ENCODE data around the gene UBE2K.

UBE2K gene

DNA sequence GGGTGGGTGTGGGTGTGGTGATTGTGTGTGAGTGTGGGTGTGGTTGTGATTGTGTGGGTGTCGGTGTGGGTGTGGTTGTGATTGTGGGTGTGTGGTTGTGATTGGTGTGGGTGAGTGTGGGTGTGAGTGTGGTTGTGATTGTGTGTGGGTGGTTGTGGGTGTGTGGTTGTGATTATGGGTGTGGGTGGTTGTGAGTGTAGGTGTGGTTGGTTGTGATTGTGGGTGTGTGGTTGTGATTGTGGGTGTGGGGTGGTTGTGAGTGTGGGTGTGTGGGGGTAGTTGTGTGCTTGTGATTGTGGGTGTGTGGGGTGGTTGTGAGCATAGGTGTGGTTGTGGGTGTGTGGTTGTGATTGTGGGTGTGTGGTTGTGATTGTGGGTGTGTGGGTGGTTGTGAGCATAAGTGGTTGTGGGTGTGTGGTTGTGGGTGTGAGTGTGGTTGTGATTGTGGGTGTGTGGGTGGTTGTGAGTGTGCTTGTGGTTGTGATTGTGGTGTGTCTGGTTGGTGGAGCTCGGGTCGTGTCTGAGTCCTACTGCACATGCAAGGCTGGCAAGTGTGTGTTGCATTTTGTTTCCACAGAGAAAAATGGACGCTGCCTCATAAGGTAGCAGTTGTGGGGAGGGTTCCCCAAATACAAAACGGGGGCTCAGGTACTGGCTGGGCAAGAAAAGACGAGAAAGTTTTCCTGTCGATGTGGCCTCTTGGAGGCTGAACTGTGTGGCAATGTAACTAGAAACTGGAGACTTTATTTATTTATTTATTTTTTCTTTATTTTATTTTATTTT, 116.7 kb downstream of the UBE2K start:
- Histone ChIP-seq H3K36me3 (ENCODE audit: control insufficient read depth in 2 of 2, insufficient read depth in 1 of 2, low read length in 2 of 2) (no peaks in the 10 kb centered on the region), H3K4me3 (ENCODE audit: low read depth, low read length) (no peak overlapping the region), H3K9me3 (ENCODE audit: control insufficient read depth, insufficient read depth, low read depth, low read length) (no peaks in the 10 kb centered on the region), H3K4me1 (ENCODE audit: control insufficient read depth, insufficient read depth, low read length) (no peaks in the 10 kb centered on the region), H3K27ac (ENCODE audit: extremely low read depth, low read depth, low read length) (no peak overlapping the region)
- ChIA-PET CTCF (no interaction called here), POLR2A (no interaction called here)
- TF ChIP-seq ZNF114 (tag by site-specific recombination; IDR thresholded peaks at IDR 0.05) (no peak), HOXD13 (CRISPR knock-in tag; IDR thresholded peaks at IDR 0.05; ENCODE audit: borderline replicate concordance) (no peak), ZNF140 (tag by site-specific recombination; IDR thresholded peaks at IDR 0.05) (no peak; the same call in 1 of the 2 replicates), KLF10 (tag by site-specific recombination; IDR thresholded peaks at IDR 0.05) (no peak), ZNF704 (tag by site-specific recombination; IDR thresholded peaks at IDR 0.05) (no peak), ZNF366 (tag by site-specific recombination; conservative IDR thresholded peaks at IDR 0.05) (no peak), ZNF560 (tag by site-specific recombination; IDR thresholded peaks at IDR 0.05; ENCODE audit: borderline replicate concordance) (no peak), ZBTB48 (tag by site-specific recombination; IDR thresholded peaks at IDR 0.05) (no peak), ZNF133 (tag by site-specific recombination; IDR thresholded peaks at IDR 0.05) (no peak), SETDB1 (IDR thresholded peaks at IDR 0.05; ENCODE audit: insufficient read length, low read length) (no peak), ZSCAN18 (tag by site-specific recombination; IDR thresholded peaks at IDR 0.05) (no peak), ZNF521 (tag by site-specific recombination; IDR thresholded peaks at IDR 0.05) (no peak), BCL11A (tag by site-specific recombination; IDR thresholded peaks at IDR 0.05; ENCODE audit: low read depth) (no peak), ZNF155 (tag by site-specific recombination; IDR thresholded peaks at IDR 0.05) (no peak), ZNF768 (tag by site-specific recombination; IDR thresholded peaks at IDR 0.05) (no peak), ZNF658 (tag by site-specific recombination; IDR thresholded peaks at IDR 0.05) (no peak), ZNF157 (tag by site-specific recombination; IDR thresholded peaks at IDR 0.05) (no peak), ZNF280D (tag by site-specific recombination; IDR thresholded peaks at IDR 0.05) (no peak), ZNF548 (tag by site-specific recombination; IDR thresholded peaks at IDR 0.05) (no peak), ZNF416 (tag by site-specific recombination; IDR thresholded peaks at IDR 0.05) (no peak), ZNF776 (tag by site-specific recombination; IDR thresholded peaks at IDR 0.05; ENCODE audit: borderline replicate concordance) (no peak), ZNF530 (tag by site-specific recombination; IDR thresholded peaks at IDR 0.05; ENCODE audit: low read depth) (no peak), ZBTB10 (tag by site-specific recombination; IDR thresholded peaks at IDR 0.05) (no peak)
- TF ChIP-seq, protein P1, sequence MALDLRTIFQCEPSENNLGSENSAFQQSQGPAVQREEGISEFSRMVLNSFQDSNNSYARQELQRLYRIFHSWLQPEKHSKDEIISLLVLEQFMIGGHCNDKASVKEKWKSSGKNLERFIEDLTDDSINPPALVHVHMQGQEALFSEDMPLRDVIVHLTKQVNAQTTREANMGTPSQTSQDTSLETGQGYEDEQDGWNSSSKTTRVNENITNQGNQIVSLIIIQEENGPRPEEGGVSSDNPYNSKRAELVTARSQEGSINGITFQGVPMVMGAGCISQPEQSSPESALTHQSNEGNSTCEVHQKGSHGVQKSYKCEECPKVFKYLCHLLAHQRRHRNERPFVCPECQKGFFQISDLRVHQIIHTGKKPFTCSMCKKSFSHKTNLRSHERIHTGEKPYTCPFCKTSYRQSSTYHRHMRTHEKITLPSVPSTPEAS (tag by site-specific recombination; IDR thresholded peaks at IDR 0.05) = no peak
- TF ChIP-seq, protein P2, sequence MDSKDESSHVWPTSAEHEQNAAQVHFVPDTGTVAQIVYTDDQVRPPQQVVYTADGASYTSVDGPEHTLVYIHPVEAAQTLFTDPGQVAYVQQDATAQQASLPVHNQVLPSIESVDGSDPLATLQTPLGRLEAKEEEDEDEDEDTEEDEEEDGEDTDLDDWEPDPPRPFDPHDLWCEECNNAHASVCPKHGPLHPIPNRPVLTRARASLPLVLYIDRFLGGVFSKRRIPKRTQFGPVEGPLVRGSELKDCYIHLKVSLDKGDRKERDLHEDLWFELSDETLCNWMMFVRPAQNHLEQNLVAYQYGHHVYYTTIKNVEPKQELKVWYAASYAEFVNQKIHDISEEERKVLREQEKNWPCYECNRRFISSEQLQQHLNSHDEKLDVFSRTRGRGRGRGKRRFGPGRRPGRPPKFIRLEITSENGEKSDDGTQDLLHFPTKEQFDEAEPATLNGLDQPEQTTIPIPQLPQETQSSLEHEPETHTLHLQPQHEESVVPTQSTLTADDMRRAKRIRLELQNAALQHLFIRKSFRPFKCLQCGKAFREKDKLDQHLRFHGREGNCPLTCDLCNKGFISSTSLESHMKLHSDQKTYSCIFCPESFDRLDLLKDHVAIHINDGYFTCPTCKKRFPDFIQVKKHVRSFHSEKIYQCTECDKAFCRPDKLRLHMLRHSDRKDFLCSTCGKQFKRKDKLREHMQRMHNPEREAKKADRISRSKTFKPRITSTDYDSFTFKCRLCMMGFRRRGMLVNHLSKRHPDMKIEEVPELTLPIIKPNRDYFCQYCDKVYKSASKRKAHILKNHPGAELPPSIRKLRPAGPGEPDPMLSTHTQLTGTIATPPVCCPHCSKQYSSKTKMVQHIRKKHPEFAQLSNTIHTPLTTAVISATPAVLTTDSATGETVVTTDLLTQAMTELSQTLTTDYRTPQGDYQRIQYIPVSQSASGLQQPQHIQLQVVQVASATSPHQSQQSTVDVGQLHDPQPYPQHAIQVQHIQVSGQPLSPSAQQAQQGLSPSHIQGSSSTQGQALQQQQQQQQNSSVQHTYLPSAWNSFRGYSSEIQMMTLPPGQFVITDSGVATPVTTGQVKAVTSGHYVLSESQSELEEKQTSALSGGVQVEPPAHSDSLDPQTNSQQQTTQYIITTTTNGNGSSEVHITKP (tag by site-specific recombination; IDR thresholded peaks at IDR 0.05) = peak; percentile 68

All from HEK293 (cell line).